Tibial nerve (tissue), 4 donors: ENCODE measurements around the gene ZNF358. TPM values are rescaled to one million over a fixed set of nuclear protein-coding genes. Genes with fewer than 3 reads are reported as not detected.

ENCODE experiments used
- DNase-seq, 2 donors: peaks; one replicate each; pipeline ENCODE4 v3.0.0-alpha.2; 2019; ENCODE audit warnings: low spot score in 2 of 2
- H3K27ac ChIP-seq, 4 donors: fragments of 200-600 bp; sonication (generic) in 3 of 4; one replicate each; pipeline ENCODE4 v1.5.1; 2017 to 2019; ENCODE audit warnings: mild to moderate bottlenecking in 1 of 4
- H3K27me3 ChIP-seq, 2 donors: fragments of 200-600 bp; sonication (generic) in 1 of 2; one replicate each; pipeline versions ENCODE4 v1.5.1 to v1.6.0; 2017 to 2019
- H3K36me3 ChIP-seq, 3 donors: fragments of 200-600 bp; sonication (generic); one replicate each; pipeline ENCODE4 v1.5.1; 2018 to 2019
- H3K4me1 ChIP-seq, 4 donors: fragments of 200-600 bp; sonication (generic) in 3 of 4; one replicate each; pipeline ENCODE4 v1.5.1; 2017 to 2019
- H3K4me3 ChIP-seq, 4 donors: fragments of 200-600 bp; sonication (generic) in 3 of 4; one replicate each; pipeline ENCODE4 v1.5.1; 2017 to 2019; ENCODE audit warnings: mild to moderate bottlenecking in 1 of 4, moderate library complexity in 1 of 4
- H3K9me3 ChIP-seq, 4 donors: fragments of 200-600 bp; sonication (generic) in 3 of 4; one replicate each; pipeline ENCODE4 v1.5.1; 2017 to 2019
- EP300 ChIP-seq, 2 donors: sonication (generic); formaldehyde crosslinking; IDR thresholded peaks; one replicate each; pipeline ENCODE4 v1.6.1; 2017; ENCODE audit warnings: antibody characterized with exemption in 2 of 2, mild to moderate bottlenecking in 1 of 2
- POLR2A ChIP-seq, 2 donors: fragments of 450-650 bp; IDR thresholded peaks; one replicate each; pipeline ENCODE4 v1.6.1; 2017; ENCODE audit warnings: antibody characterized with exemption in 2 of 2, mild to moderate bottlenecking in 2 of 2, moderate library complexity in 2 of 2
- WGBS, 2 donors: methylation state at CpG; one replicate each; pipeline ENCODE4 v1.1.5; 2018; 5-methylcytosine and 5-hydroxymethylcytosine counted together
- small RNA-seq: library from RNA; depleted of rRNA; stranded (forward); fragments of <200 nt; gene quantifications from one replicate; pipeline ENCODE3, GENCODE V24; 2016
- total RNA-seq, 4 donors: library from RNA; depleted of rRNA; stranded (reverse); fragments of >200 nt; gene quantifications; one replicate each; pipeline ENCODE4 v1.1.0, GENCODE V29; 2016
- TF ChIP-seq, protein P1 (sequence below), 5 experiments: fragments of 200-600 bp in 3 of 5; fragments of 450-650 bp in 2 of 5; sonication (generic) in 3 of 5; IDR thresholded peaks; one replicate each; pipeline ENCODE4 v1.5.1; 2016 to 2019; ENCODE audit warnings: antibody characterized with exemption in 5 of 5, mild to moderate bottlenecking in 3 of 5, moderate library complexity in 2 of 5

ZNF358 gene
- total RNA-seq, 4 donors from 2014 or later: 40.0 to 84.0 (median 69.2) TPM

GRCh38 chr19:7564866-7565265, 49.0 kb downstream of the ZNF358 start:
- TF ChIP-seq, protein P1, sequence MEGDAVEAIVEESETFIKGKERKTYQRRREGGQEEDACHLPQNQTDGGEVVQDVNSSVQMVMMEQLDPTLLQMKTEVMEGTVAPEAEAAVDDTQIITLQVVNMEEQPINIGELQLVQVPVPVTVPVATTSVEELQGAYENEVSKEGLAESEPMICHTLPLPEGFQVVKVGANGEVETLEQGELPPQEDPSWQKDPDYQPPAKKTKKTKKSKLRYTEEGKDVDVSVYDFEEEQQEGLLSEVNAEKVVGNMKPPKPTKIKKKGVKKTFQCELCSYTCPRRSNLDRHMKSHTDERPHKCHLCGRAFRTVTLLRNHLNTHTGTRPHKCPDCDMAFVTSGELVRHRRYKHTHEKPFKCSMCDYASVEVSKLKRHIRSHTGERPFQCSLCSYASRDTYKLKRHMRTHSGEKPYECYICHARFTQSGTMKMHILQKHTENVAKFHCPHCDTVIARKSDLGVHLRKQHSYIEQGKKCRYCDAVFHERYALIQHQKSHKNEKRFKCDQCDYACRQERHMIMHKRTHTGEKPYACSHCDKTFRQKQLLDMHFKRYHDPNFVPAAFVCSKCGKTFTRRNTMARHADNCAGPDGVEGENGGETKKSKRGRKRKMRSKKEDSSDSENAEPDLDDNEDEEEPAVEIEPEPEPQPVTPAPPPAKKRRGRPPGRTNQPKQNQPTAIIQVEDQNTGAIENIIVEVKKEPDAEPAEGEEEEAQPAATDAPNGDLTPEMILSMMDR (IDR thresholded peaks at IDR 0.05): no peak
- no peak for TF ChIP-seq EP300 (IDR thresholded peaks at IDR 0.05)
- TF ChIP-seq POLR2A (IDR thresholded peaks at IDR 0.05): no peak
- no peak for DNase-seq
- H3K27ac ChIP-seq: no peak overlapping the region
- no peak overlapping the region for H3K4me3 ChIP-seq
- WGBS, 2 donors: 85 to 96% methylated on average over 4 of the region's 4 CpGs
- H3K36me3 ChIP-seq: peaks cover 0 to 35% (median 0%) of the 10 kb centered on the region in 3 donors
- no peaks in the 10 kb centered on the region for H3K4me1 ChIP-seq
- no peaks in the 10 kb centered on the region for H3K27me3 ChIP-seq
- H3K9me3 ChIP-seq: peaks cover 0 to 7% (median 0%) of the 10 kb centered on the region in 4 donors

DNA sequence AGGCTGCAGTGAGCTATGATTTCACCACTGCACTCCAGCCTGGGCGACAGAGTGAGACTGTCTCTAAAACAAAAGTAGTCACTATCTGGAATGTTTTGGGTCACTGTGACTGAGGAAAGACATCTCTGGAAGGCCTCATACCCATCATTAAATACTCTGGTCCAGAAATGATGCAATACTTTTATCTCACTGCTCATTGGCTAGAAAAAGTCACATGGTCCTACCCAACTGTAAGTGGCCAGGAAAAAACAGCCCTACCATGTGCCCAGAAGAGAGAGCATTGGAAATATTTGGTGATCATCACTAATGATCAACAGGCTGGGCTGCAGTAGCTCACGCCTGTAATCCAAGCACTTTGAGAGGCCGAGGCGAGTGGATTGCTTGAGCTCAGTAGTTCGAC, 49.4 kb downstream of the ZNF358 start:
- H3K9me3 ChIP-seq: peaks cover 0 to 2% (median 0%) of the 10 kb centered on the region in 4 donors
- TF ChIP-seq, protein P1 (IDR thresholded peaks at IDR 0.05): no peak
- TF ChIP-seq EP300 (IDR thresholded peaks at IDR 0.05) (no peak), POLR2A (IDR thresholded peaks at IDR 0.05) (no peak)
- WGBS, 2 donors: 88 to 94% methylated on average over 5 of the region's 5 CpGs
- no peaks in the 10 kb centered on the region for H3K27me3 ChIP-seq
- no peak overlapping the region for H3K4me3 ChIP-seq
- H3K36me3 ChIP-seq: peaks cover 0 to 30% (median 0%) of the 10 kb centered on the region in 3 donors
- DNase-seq: no peak
- H3K27ac ChIP-seq: no peak overlapping the region
- no peaks in the 10 kb centered on the region for H3K4me1 ChIP-seq

Small RNA genes within 50 kb of the gene (small RNA-seq; reads per million reads assigned to genes)
- not detected for gene AC008878.2

Other genes with a start within 250 kb of the ZNF358 start
- 100 to 1,000 TPM; 150 to 420 (median 196) TPM for gene INSR, start 221.7 kb upstream of the ZNF358 start, total RNA-seq
- gene ARHGEF18, start 167.2 kb upstream of the ZNF358 start, total RNA-seq: 10 to 100 TPM; 19.9 to 58.5 (median 31.9) TPM
- gene PEX11G, start 27.1 kb upstream of the ZNF358 start, total RNA-seq: 1 to 10 TPM; 4.4 to 9.2 (median 7.8) TPM
- gene MCOLN1, start 6.5 kb downstream of the ZNF358 start, total RNA-seq: 10 to 100 TPM; 21.3 to 52.2 (median 31.3) TPM
- gene PNPLA6, start 19.6 kb downstream of the ZNF358 start, total RNA-seq: 100 to 1,000 TPM in 1 of 4 donors, 10 to 100 TPM in 3; 66.3 to 138 (median 68.3) TPM
- not detected for gene CAMSAP3, start 79.8 kb downstream of the ZNF358 start, total RNA-seq
- gene XAB2, start 113.4 kb downstream of the ZNF358 start, total RNA-seq: 10 to 100 TPM; 51.6 to 62.0 (median 54.3) TPM
- gene PET100, start 113.7 kb downstream of the ZNF358 start, total RNA-seq: 10 to 100 TPM; 10.8 to 39.9 (median 30.6) TPM
- gene PCP2, start 117.6 kb downstream of the ZNF358 start, total RNA-seq: not detected
- gene STXBP2, start 121.0 kb downstream of the ZNF358 start, total RNA-seq: 10 to 100 TPM in 2 of 4 donors, 1 to 10 TPM in 2; 8.7 to 24.0 (median 13.0) TPM
- not detected for gene RETN, start 152.9 kb downstream of the ZNF358 start, total RNA-seq
- 1 to 10 TPM in 1 of 4 donors, not detected in 3; 1.5 TPM for gene MCEMP1, start 161.0 kb downstream of the ZNF358 start, total RNA-seq
- gene TRAPPC5, start 164.7 kb downstream of the ZNF358 start, total RNA-seq: 10 to 100 TPM; 26.9 to 47.5 (median 37.0) TPM
- gene FCER2, start 186.0 kb downstream of the ZNF358 start, total RNA-seq: 1 to 10 TPM in 1 of 4 donors, under 1 TPM in 1, not detected in 2; 0.90 to 1.0 TPM
- 10 to 100 TPM in 1 of 4 donors, 1 to 10 TPM in 1, under 1 TPM in 1, not detected in 1; 0.59 to 16.5 (median 1.7) TPM for gene CLEC4G, start 216.0 kb downstream of the ZNF358 start, total RNA-seq
- gene CD209, start 231.4 kb downstream of the ZNF358 start, total RNA-seq: 10 to 100 TPM in 1 of 4 donors, 1 to 10 TPM in 3; 2.6 to 12.6 (median 5.0) TPM
- 1 to 10 TPM in 1 of 4 donors, not detected in 3; 2.4 TPM for gene CLEC4M, start 247.1 kb downstream of the ZNF358 start, total RNA-seq